Measurements from ENCODE around the gene ANKRD50.

The ANKRD50 gene, protein sequence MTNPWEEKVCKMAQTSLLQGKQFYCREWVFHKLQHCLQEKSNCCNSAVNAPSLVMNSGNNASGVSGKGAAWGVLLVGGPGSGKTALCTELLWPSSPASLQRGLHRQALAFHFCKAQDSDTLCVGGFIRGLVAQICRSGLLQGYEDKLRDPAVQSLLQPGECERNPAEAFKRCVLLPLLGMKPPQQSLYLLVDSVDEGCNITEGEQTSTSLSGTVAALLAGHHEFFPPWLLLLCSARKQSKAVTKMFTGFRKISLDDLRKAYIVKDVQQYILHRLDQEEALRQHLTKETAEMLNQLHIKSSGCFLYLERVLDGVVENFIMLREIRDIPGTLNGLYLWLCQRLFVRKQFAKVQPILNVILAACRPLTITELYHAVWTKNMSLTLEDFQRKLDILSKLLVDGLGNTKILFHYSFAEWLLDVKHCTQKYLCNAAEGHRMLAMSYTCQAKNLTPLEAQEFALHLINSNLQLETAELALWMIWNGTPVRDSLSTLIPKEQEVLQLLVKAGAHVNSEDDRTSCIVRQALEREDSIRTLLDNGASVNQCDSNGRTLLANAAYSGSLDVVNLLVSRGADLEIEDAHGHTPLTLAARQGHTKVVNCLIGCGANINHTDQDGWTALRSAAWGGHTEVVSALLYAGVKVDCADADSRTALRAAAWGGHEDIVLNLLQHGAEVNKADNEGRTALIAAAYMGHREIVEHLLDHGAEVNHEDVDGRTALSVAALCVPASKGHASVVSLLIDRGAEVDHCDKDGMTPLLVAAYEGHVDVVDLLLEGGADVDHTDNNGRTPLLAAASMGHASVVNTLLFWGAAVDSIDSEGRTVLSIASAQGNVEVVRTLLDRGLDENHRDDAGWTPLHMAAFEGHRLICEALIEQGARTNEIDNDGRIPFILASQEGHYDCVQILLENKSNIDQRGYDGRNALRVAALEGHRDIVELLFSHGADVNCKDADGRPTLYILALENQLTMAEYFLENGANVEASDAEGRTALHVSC (N-terminal part only)

DNA sequence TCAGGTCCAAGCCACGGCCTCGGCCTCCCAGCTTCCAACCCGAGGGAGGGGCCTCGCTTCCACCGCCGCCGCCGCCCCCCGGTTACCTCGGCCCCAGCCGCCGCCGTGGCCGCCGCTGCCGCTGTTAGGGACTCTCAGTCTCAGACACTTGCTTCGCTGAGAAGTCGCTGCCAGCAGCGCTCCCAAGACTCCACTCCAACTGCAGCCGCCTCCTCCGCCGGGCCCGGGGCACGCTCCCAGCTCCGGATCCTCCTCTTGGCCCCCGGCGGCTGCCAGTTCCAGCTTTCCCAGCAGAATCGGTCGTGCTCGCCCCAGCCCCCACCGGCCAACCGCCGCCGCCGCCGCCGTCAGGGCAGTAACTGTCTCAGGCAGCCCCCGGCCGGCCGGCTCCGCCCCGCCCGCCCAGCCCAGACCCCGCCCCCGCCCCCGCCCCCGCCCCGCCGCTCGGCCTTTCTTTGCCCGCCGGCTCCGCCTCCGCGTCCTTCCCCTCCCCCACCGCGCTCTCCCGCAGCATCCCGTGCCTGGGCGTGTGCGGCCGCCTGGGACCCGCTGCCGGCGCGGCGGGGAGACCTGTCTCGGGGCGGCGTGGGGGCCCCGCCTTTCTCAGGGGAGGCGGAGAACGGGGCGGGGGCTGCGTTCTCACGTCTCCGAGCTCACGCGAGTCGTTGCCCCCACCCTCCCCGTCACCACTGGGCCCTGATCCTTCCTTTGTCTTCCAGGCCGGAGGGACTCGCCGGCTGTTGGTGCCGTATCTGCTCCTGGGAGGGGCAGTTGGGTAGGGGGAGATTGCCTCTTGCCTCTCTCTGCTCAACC lies at the start of gene ANKRD50:
TSS of gene ANKRD50 (minus strand) at position 361 of the 813 bp plus-strand sequence. CDS start 2,221 bp downstream, outside the sequence.
- peak; percentile 78 for DNase-seq

DNA sequence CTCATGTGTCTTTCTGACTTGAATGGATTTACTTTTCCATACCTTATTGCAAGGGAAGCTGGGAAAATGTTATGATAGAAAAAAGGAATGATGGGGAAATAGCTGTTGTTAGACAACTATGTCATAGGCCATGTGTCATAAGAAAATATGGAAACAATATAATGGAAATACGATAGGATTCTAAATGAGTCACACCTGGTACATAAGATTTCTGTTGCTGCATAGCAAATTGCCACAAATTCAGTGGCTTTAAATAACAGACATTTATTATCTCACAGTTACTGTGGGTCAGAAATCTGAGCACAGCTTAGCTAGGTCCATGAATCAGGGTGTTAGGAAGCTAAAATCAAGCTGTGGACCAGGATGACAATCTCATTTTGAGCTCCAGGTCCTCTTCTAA lies 44.6 kb upstream of the ANKRD50 start:
- peak; percentile 60 for DNase-seq

DNA sequence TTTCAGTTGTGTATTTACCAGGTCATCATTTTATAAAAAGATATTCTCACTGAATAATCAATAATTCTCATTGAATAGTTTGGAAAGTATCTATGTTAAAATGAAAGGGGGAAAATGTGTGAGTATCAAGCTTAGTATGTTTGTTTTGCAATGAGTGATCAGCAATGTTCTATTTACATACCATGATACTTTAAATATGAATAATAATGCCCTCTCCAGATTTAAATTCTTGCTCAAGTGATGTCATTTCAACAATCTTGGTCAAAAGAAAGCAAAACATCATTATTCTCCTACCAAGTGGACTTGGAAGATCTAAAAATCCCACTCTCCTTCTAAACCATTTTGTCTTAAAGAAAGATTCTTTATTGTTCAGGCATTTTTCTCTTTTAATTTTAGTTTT lies 42.1 kb upstream of the ANKRD50 start:
- peak; percentile 31 for DNase-seq

DNA sequence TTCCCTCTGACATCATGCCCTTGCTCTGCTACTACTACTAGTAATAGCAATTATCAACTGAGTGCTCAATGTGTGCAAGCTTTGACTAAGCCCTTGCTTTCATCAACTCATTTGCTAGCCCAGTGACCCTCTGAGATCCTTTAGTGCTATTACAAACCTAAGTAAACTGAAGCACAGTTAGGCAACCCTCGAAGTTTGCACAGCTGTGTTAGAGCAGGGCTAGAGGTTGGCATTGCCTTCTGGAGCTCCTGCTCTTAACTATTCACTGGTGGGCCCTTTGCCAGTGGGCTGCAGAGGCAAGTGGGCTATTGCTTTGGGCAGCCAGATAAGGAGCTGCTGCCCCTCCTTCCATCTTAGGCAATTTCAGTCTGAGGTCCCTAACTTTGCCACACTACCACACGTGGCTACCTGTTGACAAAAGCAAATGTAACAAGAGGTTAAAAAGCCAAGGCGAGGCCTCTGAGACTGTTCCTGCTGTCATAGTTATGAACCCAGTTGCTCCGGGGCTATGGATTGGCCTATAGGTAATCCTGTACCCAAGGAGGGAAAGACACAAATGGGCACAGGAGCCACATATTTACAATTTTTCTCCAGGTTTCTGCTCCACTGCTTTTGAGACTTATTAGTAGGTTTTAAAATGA lies 41.5 kb upstream of the ANKRD50 start:
- DNase-seq, result no peak

DNA sequence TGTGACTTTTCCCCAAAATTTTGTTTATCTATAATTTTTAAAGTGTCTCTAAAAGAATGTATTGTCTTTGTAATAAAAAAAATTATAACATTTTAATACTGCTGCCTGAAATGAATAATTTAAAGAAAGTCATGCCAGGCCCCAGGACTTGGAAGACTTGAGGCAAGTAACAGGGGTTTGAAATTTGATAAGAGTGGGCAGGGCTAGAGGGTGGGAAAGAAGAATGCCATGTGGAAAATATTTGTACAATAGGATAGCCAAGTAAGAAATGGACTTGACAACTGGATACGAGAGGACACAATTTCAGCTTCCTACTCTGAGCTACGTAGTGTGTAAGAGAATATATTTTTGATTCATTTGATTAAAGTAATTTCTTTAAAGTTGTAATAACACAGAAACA lies 36.9 kb upstream of the ANKRD50 start:
- DNase-seq, result no peak

DNA sequence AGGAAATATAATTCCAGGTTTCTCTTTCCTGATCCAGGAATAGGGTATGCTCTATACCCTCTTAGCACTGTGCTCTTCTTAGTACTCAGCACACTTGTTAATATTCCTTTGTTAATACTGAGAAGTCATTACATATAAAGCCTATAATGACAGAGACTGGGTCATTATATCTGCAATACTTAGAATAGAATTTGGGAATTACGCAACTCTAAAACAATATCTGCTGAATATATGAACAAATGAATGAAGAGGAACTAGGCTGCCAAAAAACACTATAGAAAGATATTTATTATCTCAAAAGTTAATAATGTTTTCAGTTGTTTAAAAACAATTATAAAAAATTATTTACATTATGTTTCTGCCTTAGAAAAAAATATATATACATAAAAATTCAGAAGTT lies 36.4 kb upstream of the ANKRD50 start:
- no peak for DNase-seq

DNA sequence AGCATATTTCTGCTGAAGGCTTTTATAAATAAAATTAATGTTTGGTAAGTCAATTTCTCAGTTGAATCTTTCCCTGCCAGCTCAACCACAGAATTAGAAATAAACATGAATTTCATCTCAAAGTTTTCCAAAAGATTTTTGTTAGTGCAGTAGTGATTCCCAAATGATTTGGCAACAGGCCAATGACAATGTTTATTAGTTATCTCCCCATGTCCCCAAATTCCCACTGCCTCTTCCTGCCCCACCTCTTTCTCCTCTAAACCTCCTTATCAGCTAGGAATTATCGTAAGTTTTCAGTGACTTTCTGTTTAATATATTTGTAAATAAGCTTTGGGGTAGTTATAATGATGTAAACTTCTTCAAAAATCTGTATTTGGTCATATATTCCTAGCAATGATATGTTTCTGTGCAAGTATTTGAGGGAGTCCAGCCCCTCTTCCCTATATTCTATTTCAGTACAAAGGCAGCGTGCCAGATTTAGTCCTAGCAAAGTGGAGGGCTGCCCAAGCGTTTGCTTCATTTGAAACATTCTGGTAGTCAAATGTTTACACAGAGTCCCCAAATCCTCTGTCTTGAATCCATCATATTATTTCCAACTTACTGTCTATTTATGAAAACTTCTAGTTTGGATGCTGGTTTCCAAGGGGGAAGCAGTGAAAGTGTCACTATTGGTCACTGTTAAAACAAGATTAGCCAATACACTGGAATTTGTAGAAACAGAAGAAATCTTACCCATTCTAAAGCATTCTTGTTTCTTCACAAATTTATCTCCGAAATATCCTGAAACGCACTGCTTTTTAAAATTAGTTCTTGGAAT lies 33.7 kb upstream of the ANKRD50 start:
- no peak for DNase-seq

DNA sequence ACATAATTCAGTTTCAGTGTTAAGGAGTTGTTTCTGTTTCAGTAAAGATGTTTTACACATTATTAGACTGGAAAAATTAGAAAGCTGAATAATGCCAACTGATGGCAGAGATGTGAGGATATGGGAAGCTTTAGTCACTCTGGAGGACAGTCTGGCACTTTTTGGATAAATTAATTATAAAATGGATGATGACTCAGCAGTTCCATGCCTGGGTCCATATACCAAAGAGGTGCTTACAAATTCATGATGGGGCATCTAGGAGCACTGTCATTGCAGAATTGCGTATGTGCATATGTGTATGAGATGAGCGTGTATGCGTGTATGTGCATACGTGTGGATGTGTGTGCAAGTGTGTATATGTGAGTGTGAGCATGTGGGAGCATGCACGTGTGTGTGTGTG lies 31.2 kb upstream of the ANKRD50 start:
- DNase-seq, result no peak

DNA sequence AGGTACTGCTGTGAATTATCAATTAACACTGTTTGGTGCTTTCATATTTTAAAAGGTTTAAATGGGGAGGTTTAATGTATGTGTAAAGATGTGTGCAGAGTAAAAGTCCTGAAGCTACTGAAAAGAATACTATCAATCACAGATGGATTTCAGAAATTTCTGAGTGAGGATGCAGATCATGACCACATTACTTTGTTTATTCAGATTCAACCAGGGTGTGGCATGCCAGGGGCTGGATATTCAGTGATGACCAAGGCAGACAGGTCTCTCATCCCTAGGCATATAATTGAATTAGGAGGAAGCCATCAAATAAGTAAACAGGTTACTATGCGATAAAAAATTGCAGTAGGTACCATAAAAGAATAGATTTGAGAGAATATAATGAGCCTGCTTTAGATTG lies 28.0 kb upstream of the ANKRD50 start:
- no peak for DNase-seq

DNA sequence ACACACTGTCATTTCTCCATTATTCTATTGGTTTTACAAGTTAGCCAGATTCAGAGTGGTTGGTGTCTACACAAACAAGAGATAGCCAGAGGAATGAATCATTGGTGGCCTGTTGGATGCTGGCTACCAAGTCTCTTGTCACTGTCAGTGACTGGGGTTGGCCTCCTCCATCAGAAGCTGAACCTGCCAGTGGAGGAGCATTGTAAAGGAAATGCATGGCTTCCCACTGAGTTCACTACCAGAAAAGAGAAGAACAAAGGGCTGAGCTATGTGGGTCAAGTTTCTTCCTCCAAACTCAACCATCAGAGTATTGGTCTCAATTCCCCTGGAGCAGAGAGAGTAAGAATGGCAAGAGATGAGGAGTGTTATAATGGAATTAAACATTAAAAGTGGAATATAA lies 26.5 kb upstream of the ANKRD50 start:
- no peak for DNase-seq

DNA sequence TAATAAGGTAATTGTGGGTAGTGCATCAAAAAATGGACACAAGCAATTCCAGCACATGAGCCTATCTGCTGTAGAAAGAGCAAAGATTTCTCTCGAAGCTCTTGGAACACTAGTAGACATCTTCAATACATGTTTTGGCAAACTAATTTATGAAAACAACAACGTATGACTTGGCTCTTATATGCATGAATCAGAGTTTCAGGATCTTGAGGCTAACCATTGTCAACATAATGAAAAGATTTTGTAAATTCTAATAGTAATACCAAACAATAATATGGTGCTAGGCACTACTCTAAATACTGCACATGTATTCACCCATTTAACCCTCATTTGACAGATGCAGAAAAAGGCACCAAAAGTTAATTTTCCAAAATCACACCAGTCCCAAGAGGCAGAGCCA lies 25.1 kb upstream of the ANKRD50 start:
- no peak for DNase-seq

DNA sequence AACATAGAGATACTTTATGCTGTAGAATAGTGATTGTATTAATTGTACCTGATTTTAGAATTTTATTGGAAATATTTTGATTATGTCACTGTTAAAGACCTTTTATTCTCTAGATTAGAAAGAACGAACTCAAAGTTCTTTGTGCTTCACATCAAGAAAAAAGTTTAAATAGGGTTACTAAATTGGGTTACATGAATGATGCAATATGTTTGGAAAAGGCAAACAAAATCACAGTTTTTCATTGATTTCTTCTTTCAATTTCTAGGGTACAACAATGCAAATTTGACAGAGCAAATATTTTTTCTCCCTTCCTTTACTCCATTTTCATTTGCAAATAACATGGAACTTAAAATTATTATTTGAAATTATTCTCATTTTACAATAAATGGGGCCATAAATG lies 24.0 kb upstream of the ANKRD50 start:
- no peak for DNase-seq

DNA sequence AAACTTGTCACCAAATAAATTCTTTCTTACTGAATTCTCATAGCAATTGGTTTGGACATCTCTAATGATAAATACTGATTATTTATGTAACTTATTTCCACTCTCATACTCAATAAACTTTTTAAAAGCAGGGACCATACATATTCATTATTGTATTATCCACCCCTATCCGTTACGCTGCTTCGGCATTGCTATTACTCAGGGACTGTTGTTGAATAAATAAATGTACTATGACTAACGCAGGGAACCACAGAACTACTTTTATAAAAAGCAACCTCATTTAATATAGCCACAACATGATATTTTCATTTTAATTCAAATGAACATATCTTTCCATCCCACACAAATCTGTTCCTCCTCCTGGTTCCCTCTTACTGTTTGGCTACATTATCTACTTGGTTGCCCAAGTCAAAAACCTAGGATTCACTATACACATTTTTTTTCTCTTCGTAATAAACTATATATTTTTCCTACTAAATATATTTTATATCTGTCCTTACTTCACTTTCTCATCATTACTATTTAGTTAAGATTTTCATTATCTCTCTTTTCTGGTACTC lies 14.9 kb upstream of the ANKRD50 start:
- DNase-seq, result no peak

DNA sequence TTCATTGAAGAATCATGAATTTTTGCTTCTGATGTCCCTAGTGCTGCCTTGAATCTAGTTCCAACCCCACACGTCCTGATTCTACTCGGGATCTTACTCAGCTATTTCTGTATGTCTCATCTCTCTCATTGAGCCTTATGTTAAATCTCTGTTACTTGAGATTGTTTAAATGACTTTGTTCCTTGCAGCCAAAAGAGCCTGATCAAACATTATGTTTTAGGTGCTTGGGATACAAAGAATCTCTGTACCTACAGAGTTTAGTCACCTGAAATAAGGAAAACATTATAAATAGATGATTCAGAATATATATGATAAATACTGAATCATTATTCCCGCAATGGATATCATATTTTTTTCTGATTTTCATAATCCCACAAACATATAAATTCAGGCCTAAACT lies 13.7 kb upstream of the ANKRD50 start:
- DNase-seq, result no peak

DNA sequence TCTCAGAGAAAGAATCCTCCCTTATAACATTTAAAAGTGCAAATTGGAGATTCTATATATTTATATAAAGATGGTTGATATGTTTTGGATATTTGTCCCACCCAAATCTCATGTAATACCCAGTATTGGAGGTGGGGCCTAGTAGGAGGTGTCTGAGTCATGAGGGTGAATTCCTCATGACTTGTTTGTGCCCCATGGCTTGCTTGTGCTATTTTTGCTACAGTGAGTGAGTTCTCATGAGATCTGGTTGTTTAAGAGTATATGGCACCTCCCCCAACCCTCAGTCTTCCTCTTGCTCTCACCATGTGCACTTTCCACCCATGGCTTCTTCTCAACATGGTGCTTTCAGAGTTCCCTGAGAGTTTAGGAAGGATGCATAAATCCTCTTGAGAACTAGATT lies 9.5 kb upstream of the ANKRD50 start:
- DNase-seq, result peak; percentile 41

DNA sequence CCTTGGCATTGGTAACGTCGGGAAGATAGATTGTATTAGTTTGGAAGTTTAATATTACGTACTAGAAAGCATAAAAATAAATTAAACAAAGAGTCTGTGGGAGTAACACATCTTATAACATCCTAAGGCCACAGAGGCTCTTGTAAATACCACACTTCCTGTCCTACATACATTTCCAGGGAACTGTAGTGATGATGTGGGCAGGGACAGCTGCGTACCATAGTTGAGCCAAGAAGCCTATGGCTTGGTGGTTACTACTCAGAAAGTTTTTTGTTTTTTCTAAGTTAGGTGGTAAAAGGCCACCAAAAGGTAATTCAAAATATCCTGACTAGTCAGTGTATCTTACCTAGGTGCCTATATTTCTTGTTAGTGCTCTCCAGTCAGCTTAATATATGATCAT lies 4.6 kb upstream of the ANKRD50 start:
- DNase-seq, result no peak

DNA sequence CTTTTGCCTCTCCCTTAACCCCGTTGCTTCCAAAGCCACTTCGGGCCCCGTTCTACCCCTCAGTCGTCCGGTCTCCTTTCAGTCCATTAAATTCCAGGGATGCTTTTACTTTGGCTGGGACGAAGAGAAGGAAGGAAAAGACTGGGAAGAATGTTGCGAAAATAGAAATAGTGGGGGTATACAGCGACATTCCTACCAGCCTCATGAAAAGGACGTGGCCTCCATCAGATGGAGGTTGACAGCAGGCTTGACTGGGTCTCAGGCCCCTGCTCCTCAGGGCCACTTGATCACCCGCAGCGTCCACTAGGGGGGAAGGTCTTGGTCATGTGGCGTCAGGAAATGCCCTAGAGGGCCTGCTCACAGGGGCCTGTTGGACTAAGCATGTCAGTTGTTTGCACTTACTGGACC lies 657 bp upstream of the ANKRD50 start:
- peak; percentile 69 for DNase-seq

DNA sequence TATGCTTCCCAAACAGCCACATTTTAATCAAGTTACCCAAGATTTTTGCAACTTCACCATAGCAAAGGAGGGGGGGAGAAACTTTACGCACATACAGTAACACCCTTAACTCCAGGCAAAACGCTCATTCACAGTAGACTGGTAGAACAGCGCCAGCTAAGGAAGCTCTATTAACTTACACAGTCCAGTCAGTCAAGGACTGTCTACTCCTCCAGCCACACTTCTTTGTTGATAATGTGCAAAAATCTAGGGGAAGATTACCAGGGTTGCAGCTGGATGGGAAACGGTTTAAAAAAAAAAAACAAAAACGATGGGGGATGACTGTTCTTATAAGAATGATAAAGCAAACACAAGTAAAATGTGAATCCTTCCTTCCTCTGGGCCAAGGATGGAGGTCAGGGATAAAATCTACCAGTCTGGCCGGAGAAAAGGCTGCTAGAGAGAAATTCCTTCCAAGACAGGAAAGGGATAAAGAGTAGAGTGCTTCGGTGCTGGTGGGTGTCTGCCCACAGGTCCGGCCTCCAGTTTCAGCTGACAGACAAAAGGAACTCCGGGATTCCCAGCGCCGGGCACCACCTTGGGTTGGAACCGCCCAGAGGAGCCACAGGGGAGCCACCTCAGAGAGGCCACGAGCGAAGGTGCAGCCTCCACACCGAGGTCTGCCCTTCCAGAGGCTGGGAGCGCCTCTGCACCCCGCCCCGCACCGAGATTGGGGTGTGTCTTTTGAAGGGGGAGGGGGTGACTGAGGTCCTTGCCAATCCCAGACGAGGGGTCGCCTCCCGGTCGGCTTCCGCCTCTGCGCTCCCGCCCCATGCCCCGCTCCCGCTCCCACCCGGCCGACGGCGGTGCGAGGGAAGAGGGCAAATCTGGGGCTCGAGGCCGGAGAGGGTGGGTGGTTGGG lies 811 bp downstream of the ANKRD50 start:
- DNase-seq, result peak; percentile 58

DNA sequence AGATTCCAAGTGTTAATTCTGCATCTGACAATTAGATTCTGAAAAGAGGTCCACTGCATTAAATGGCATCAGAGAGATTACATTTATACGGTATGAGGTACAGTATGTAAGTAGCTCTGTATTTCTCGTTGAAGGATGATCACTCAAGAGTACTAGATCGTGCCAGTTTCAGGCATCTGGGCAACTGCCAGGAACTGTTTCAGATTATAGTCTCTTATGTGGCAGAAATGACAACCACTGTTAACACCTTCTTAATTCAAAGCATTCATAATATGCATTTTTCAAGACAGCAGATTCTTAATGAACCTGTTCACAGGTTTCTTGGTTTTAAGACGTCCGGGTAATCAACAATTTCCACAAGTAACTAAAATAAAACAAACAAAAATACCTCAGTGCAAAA lies 1.6 kb downstream of the ANKRD50 start:
- no peak for DNase-seq
